Measurements from ENCODE around the gene C2CD3.

DNA sequence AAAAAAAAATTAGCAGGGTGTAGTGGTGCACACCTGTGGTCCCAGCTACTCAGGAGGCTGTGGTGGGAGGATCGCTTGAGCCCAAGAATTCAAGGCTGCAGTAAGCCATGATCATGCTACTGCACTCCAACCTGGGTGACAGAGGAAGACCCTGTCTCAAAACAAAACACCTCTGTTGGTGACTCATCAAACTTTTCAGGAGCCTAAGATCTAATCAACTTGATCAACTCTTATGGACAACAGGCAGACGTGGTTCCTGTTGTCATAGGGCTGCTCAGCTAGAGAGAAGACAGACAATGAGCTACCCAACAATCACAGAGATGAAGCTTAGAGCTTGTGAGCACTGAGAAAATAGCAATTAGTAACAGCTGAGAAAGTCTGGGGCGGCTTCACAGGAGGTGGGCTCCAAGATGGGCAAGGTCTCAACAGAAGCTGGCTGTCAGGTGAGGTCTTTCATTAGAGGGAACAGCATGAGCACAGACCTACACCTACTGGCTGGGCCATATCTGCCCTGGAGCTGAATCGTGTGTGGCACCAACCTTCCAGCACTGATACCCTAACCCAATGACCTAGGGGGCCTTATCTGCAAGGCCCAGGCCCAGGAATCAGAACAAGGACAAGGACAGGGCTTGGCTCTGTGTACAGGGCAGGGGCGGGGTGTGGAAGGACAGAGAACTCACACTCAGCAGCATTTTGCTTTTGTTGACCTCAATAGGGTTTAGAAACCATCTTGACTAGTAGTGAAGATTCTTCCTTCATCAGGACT is 154.7 kb downstream of the C2CD3 start:
- no peak for TF ChIP-seq CTCF (IDR thresholded peaks at IDR 0.05; ENCODE audit: insufficient read depth, low read depth, low read length)
- no peak for TF ChIP-seq EZH2 (IDR thresholded peaks at IDR 0.05; ENCODE audit: insufficient read depth, low read length)

All from astrocyte (in vitro differentiated cells and primary cell).